HepG2 (cell line): Measurements from ENCODE around the gene PTGDS. TPM values are rescaled to one million over a fixed set of nuclear protein-coding genes. Genes with fewer than 3 reads are reported as not detected.
A peak's percentile ranks its signal among the peaks of the same experiment; 100 is the strongest.

ENCODE experiments used
- ARID4A ChIP-seq: sonication (generic); formaldehyde crosslinking; IDR thresholded peaks from 2 replicates; pipeline ENCODE4 v1.5.0; 2020; ENCODE audit warnings: mild to moderate bottlenecking, missing genetic modification reagents, borderline replicate concordance
- FOXA1 ChIP-seq, 2 experiments: fragments of 450-650 bp in 1 of 2; sonication (generic) in 1 of 2; formaldehyde crosslinking in 1 of 2; IDR thresholded peaks; 2 replicates each; pipeline versions ENCODE4 v1.4.0 to v1.6.1; 2016 to 2020; ENCODE audit warnings: missing genetic modification reagents in 1 of 2
- GPN1 ChIP-seq: sonication (generic); formaldehyde crosslinking; IDR thresholded peaks from 2 replicates; pipeline ENCODE4 v1.5.1; 2020; ENCODE audit warnings: missing genetic modification reagents, borderline replicate concordance
- HNF4G ChIP-seq, 2 experiments: sonication (generic) in 1 of 2; formaldehyde crosslinking in 1 of 2; IDR thresholded peaks; 2 replicates each; pipeline versions ENCODE4 v1.4.0 to v1.6.1; 2011 to 2020; ENCODE audit warnings: borderline replicate concordance in 2 of 2, low read depth in 2 of 2, mild to moderate bottlenecking in 2 of 2, low read length in 1 of 2, missing genetic modification reagents in 1 of 2, moderate library complexity in 1 of 2
- HNRNPK ChIP-seq: fragments of 200-400 bp; formaldehyde crosslinking; IDR thresholded peaks from 2 replicates; pipeline ENCODE4 v1.6.1; 2018; ENCODE audit warnings: low read length, low read depth, moderate library complexity, mild to moderate bottlenecking; ENCODE audit not compliant: poor library complexity, severe bottlenecking
- MNT ChIP-seq: fragments of 450-650 bp; IDR thresholded peaks from 2 replicates; pipeline ENCODE4 v1.6.1; 2016
- PBX3 ChIP-seq: sonication (generic); formaldehyde crosslinking; IDR thresholded peaks from 2 replicates; pipeline ENCODE4 v1.8.1; 2023; ENCODE audit warnings: missing genetic modification reagents, inconsistent platforms, borderline replicate concordance
- POGZ ChIP-seq: sonication (generic); formaldehyde crosslinking; IDR thresholded peaks from 2 replicates; pipeline ENCODE4 v1.4.0; 2020; ENCODE audit warnings: mild to moderate bottlenecking, missing genetic modification reagents
- TBX3 ChIP-seq: fragments of 450-650 bp; IDR thresholded peaks from 2 replicates; pipeline ENCODE4 v1.6.1; 2017; ENCODE audit warnings: antibody characterized with exemption, mild to moderate bottlenecking, inconsistent platforms, borderline replicate concordance
- TERF1 ChIP-seq: sonication (generic); formaldehyde crosslinking; IDR thresholded peaks from 2 replicates; pipeline ENCODE4 v1.8.0; 2022; ENCODE audit warnings: mild to moderate bottlenecking, missing genetic modification reagents, moderate library complexity
- ZNF33A ChIP-seq: sonication (generic); formaldehyde crosslinking; IDR thresholded peaks from 2 replicates; pipeline ENCODE4 v1.5.1; 2020; ENCODE audit warnings: missing genetic modification reagents, mild to moderate bottlenecking, moderate library complexity, borderline replicate concordance
- ZNF510 ChIP-seq: sonication (generic); formaldehyde crosslinking; IDR thresholded peaks from 2 replicates; pipeline ENCODE4 v1.4.0; 2020; ENCODE audit warnings: low read depth, mild to moderate bottlenecking, missing genetic modification reagents
- ZNF513 ChIP-seq: sonication (generic); formaldehyde crosslinking; conservative IDR thresholded peaks from 2 replicates; pipeline ENCODE4 v1.5.0; 2020; ENCODE audit warnings: missing genetic modification reagents
- ZNF75D ChIP-seq: sonication (generic); formaldehyde crosslinking; IDR thresholded peaks from 2 replicates; pipeline ENCODE4 v1.8.1; 2023; ENCODE audit warnings: missing genetic modification reagents, mild to moderate bottlenecking, borderline replicate concordance
- ZNF784 ChIP-seq: sonication (generic); formaldehyde crosslinking; IDR thresholded peaks from 2 replicates; pipeline ENCODE4 v1.5.1; 2020; ENCODE audit warnings: missing genetic modification reagents, mild to moderate bottlenecking, borderline replicate concordance
- polyA plus RNA-seq, 8 experiments: library from polyadenylated mRNA; depleted of rRNA in 3 of 8; stranded (reverse) in 7 of 8; unstranded in 1 of 8; fragments of >200 nt; fragmentation: Illumina TruSeq in 4 of 8; extraction: Trizol in 4 of 8; gene quantifications; 2 replicates each; pipeline versions ENCODE4 v1.2.1 to v1.2.3, GENCODE V29; 2011 to 2016; ENCODE audit warnings: low read depth in 4 of 8, missing spikeins in 1 of 8, mixed read lengths in 1 of 8; ENCODE audit not compliant: insufficient read depth in 1 of 8
- total RNA-seq, 5 experiments: library from RNA; depleted of rRNA; stranded (reverse); fragments of >200 nt; fragmentation: Illumina TruSeq; extraction: Trizol; gene quantifications; 2 replicates each; pipeline ENCODE4 v1.2.3, GENCODE V29; 2016; ENCODE audit warnings: low read depth in 1 of 5

Gene PTGDS
- total and polyA plus RNA-seq, 2 of the 13 experiments (the other 11 are each of a cell fraction or from before 2014, with no cell fraction given), result 0.33 to 0.50 TPM

GRCh38 chr9:137021979-137022661, 44.8 kb downstream of the PTGDS start (continued):
- TF ChIP-seq PBX3 (CRISPR knock-in tag), result no peak
- no peak for TF ChIP-seq TERF1
- no peak for TF ChIP-seq ZNF33A (CRISPR knock-in tag)
- no peak; the same call in 1 of the 2 replicates for TF ChIP-seq HNF4G (IDR thresholded peaks at IDR 0.05; ENCODE audit: borderline replicate concordance, low read depth, low read length)
- no peak for TF ChIP-seq HNF4G (CRISPR knock-in tag; IDR thresholded peaks at IDR 0.05; ENCODE audit: borderline replicate concordance, low read depth)
- no peak for TF ChIP-seq POGZ (CRISPR knock-in tag)
- TF ChIP-seq ARID4A (CRISPR knock-in tag), result peak; percentile 38; the same call in 1 of the 2 replicates
- peak; percentile 40 for TF ChIP-seq HNRNPK
- no peak for TF ChIP-seq ZNF510 (CRISPR knock-in tag)
- no peak for TF ChIP-seq ZNF75D (CRISPR knock-in tag)
- TF ChIP-seq MNT, result peak; percentile 27; the same call in 1 of the 2 replicates
- no peak for TF ChIP-seq TBX3
- no peak for TF ChIP-seq ZNF513 (CRISPR knock-in tag)
- no peak for TF ChIP-seq GPN1 (CRISPR knock-in tag)
- no peak for TF ChIP-seq FOXA1 (IDR thresholded peaks at IDR 0.05)
- no peak for TF ChIP-seq FOXA1 (CRISPR knock-in tag; IDR thresholded peaks at IDR 0.05)
- TF ChIP-seq ZNF784 (CRISPR knock-in tag), result no peak
